HepG2 (cell line): ENCODE results near the gene NDE1. TPM values are rescaled to one million over a fixed set of nuclear protein-coding genes. Genes with fewer than 3 reads are reported as not detected.
A peak's percentile ranks its signal among the peaks of the same experiment; 100 is the strongest.

Experiments
- ATF1 ChIP-seq: IDR thresholded peaks from 2 replicates; pipeline ENCODE4 v1.6.1; 2016; ENCODE audit warnings: mild to moderate bottlenecking, control low read depth
- CCAR2 ChIP-seq: fragments of 200-400 bp; formaldehyde crosslinking; optimal IDR thresholded peaks from 2 replicates; pipeline ENCODE3; 2018; ENCODE audit warnings: low read depth, mild to moderate bottlenecking, low read length, moderate library complexity
- CENPBD1 ChIP-seq: sonication (generic); formaldehyde crosslinking; IDR thresholded peaks from 2 replicates; pipeline ENCODE4 v1.8.0; 2022; ENCODE audit warnings: missing genetic modification reagents, low read depth, mild to moderate bottlenecking, borderline replicate concordance
- DMTF1 ChIP-seq: sonication (generic); formaldehyde crosslinking; IDR thresholded peaks from 2 replicates; pipeline ENCODE4 v1.4.0; 2020; ENCODE audit warnings: mild to moderate bottlenecking, missing genetic modification reagents
- ELF1 ChIP-seq: sonication (generic); formaldehyde crosslinking; IDR thresholded peaks from 2 replicates; pipeline ENCODE4 v1.4.0; 2020; ENCODE audit warnings: missing genetic modification reagents
- FOXP1 ChIP-seq, 2 experiments: fragments of 450-650 bp in 1 of 2; IDR thresholded peaks; 2 replicates each; pipeline ENCODE4 v1.6.1; 2017 to 2018; ENCODE audit warnings: antibody characterized with exemption in 1 of 2
- KLF9 ChIP-seq: IDR thresholded peaks from 2 replicates; pipeline ENCODE4 v1.6.1; 2016; ENCODE audit warnings: low read depth
- KMT2A ChIP-seq: sonication (generic); formaldehyde crosslinking; IDR thresholded peaks from 2 replicates; pipeline ENCODE4 v1.4.0; 2020; ENCODE audit warnings: missing genetic modification reagents
- LRRFIP1 ChIP-seq: sonication (generic); formaldehyde crosslinking; conservative IDR thresholded peaks from 2 replicates; pipeline ENCODE4 v1.4.0; 2020; ENCODE audit warnings: missing genetic modification reagents
- MAF1 ChIP-seq: sonication (generic); formaldehyde crosslinking; IDR thresholded peaks from 2 replicates; pipeline ENCODE4 v1.5.0; 2020; ENCODE audit warnings: missing genetic modification reagents, borderline replicate concordance
- RARG ChIP-seq: sonication (generic); formaldehyde crosslinking; IDR thresholded peaks from 2 replicates; pipeline ENCODE4 v1.4.0; 2020; ENCODE audit warnings: low read depth, mild to moderate bottlenecking, missing genetic modification reagents
- RFXAP ChIP-seq: sonication (generic); formaldehyde crosslinking; IDR thresholded peaks from 2 replicates; pipeline ENCODE4 v1.4.0; 2020; ENCODE audit warnings: missing genetic modification reagents, borderline replicate concordance
- SRSF9 ChIP-seq: fragments of 200-400 bp; formaldehyde crosslinking; IDR thresholded peaks from 2 replicates; pipeline ENCODE4 v1.6.1; 2018; ENCODE audit warnings: borderline replicate concordance, mild to moderate bottlenecking, low read depth, low read length; ENCODE audit not compliant: insufficient read depth, poor library complexity, severe bottlenecking
- THAP7 ChIP-seq: sonication (generic); formaldehyde crosslinking; IDR thresholded peaks from 2 replicates; pipeline ENCODE4 v1.8.1; 2023; ENCODE audit warnings: mild to moderate bottlenecking, missing genetic modification reagents
- THRA ChIP-seq: sonication (generic); formaldehyde crosslinking; IDR thresholded peaks from 2 replicates; pipeline ENCODE4 v1.4.0; 2020; ENCODE audit warnings: missing genetic modification reagents, borderline replicate concordance
- ZBTB43 ChIP-seq: sonication (generic); formaldehyde crosslinking; conservative IDR thresholded peaks from 2 replicates; pipeline ENCODE4 v1.4.0; 2020; ENCODE audit warnings: missing genetic modification reagents
- ZKSCAN5 ChIP-seq: sonication (generic); formaldehyde crosslinking; IDR thresholded peaks from 2 replicates; pipeline ENCODE4 v1.5.1; 2020; ENCODE audit warnings: mild to moderate bottlenecking, missing genetic modification reagents
- ZNF121 ChIP-seq: sonication (generic); formaldehyde crosslinking; IDR thresholded peaks from 2 replicates; pipeline ENCODE4 v1.5.0; 2020; ENCODE audit warnings: mild to moderate bottlenecking, missing genetic modification reagents
- ZNF143 ChIP-seq: sonication (generic); formaldehyde crosslinking; IDR thresholded peaks from 2 replicates; pipeline ENCODE4 v1.4.0; 2020; ENCODE audit warnings: missing genetic modification reagents
- ZNF501 ChIP-seq: sonication (generic); formaldehyde crosslinking; IDR thresholded peaks from 2 replicates; pipeline ENCODE4 v1.5.1; 2020; ENCODE audit warnings: mild to moderate bottlenecking, moderate library complexity, missing genetic modification reagents
- ZNF713 ChIP-seq: sonication (generic); formaldehyde crosslinking; IDR thresholded peaks from 2 replicates; pipeline ENCODE4 v1.4.0; 2020; ENCODE audit warnings: mild to moderate bottlenecking, missing genetic modification reagents
- polyA plus RNA-seq, 8 experiments: library from polyadenylated mRNA; depleted of rRNA in 3 of 8; stranded (reverse) in 7 of 8; unstranded in 1 of 8; fragments of >200 nt; fragmentation: Illumina TruSeq in 4 of 8; extraction: Trizol in 4 of 8; gene quantifications; 2 replicates each; pipeline versions ENCODE4 v1.2.1 to v1.2.3, GENCODE V29; 2011 to 2016; ENCODE audit warnings: low read depth in 4 of 8, missing spikeins in 1 of 8, mixed read lengths in 1 of 8; ENCODE audit not compliant: insufficient read depth in 1 of 8
- total RNA-seq, 5 experiments: library from RNA; depleted of rRNA; stranded (reverse); fragments of >200 nt; fragmentation: Illumina TruSeq; extraction: Trizol; gene quantifications; 2 replicates each; pipeline ENCODE4 v1.2.3, GENCODE V29; 2016; ENCODE audit warnings: low read depth in 1 of 5

The NDE1 gene
- total and polyA plus RNA-seq, 2 of the 13 experiments (the other 11 are each of a cell fraction or from before 2014, with no cell fraction given) = 40.9 to 72.5 TPM

GRCh38 chr16:15607700-15608396 is 42.2 kb upstream of the NDE1 start (continued):
- TF ChIP-seq ZBTB43 (no peak), ZNF713 (CRISPR knock-in tag) (no peak), SRSF9 (no peak), RARG (CRISPR knock-in tag) (0 out of 2 replicates have a peak, but pooled peaks have one; percentile 75), CCAR2 (no peak), ELF1 (CRISPR knock-in tag) (no peak), KLF9 (no peak), CENPBD1 (CRISPR knock-in tag) (no peak), THRA (peak; percentile 41; the same call in 1 of the 2 replicates), MAF1 (CRISPR knock-in tag) (no peak), DMTF1 (no peak; the same call in 1 of the 2 replicates), RFXAP (CRISPR knock-in tag) (no peak), ZNF121 (CRISPR knock-in tag) (0 out of 2 replicates have a peak, but pooled peaks have one; percentile 3), THAP7 (CRISPR knock-in tag) (no peak), ATF1 (no peak), ZNF501 (CRISPR knock-in tag) (0 out of 2 replicates have a peak, but pooled peaks have one; percentile 70), ZNF143 (no peak), KMT2A (CRISPR knock-in tag) (no peak), LRRFIP1 (CRISPR knock-in tag) (no peak), FOXP1 (IDR thresholded peaks at IDR 0.05) (no peak), FOXP1 (CRISPR knock-in tag; IDR thresholded peaks at IDR 0.05) (no peak), ZKSCAN5 (0 out of 2 replicates have a peak, but pooled peaks have one; percentile 0)
